ENCODE measurements around the gene FOXN1.

GRCh38 chr17:28541439-28541838 lies 35.3 kb downstream of the FOXN1 start:
- TF ChIP-seq CTCF (IDR thresholded peaks at IDR 0.05) (no peak), EZH2 (IDR thresholded peaks at IDR 0.05) (no peak)
